RKO (cell line): Measurements from ENCODE around the gene PACSIN2.
"Not testable (repeated sequence)": the region's sequence is repeated elsewhere in the genome, so short reads cannot be mapped to it uniquely, and the experiment has no call there.

ENCODE experiments used
- DNase-seq: peaks from one replicate; pipeline ENCODE4 v3.0.0-alpha.2; 2016; ENCODE audit warnings: low spot score

The PACSIN2 gene

DNA sequence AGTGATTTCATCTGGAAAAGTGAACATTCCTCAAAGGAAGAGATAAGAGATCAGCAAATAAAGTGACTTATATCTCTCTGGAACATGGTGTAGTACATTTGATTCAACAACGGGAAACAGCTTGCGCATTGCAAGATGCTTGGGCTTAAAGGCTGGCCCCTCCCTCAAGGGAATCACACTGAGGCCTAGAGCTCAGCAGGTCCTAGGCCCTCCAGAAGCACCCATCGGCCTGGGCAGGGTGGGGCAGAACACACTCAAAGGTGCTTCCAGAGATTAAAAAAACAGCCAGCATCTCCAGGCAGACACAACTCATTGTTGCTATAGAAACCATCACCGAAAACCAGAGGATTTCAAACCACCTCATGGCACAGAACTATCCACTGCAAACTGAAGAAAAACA, 88.8 kb downstream of the PACSIN2 start:
- no peak for DNase-seq

DNA sequence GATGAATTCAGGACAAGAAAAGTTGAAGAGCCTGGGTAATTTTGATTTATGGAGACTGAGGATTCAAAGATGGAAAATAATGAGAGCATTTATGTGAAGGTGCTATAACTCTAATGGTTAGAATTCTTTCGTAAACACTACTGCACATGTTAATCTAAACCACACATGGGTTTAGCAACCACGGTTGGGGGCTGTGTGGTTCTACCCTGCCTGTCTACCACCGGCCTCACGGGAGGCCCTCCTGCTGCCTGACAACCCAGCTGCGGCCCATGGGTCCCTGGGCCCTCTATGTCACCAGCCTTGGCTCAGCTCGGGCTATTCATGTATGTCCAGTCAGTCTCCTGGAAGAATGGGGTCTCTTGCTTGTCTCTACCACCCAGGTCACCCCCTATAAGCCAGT, 89.4 kb downstream of the PACSIN2 start:
- DNase-seq: no peak

- DNase-seq: not testable (repeated sequence)
Measured at GRCh38 chr22:42925031-42925430, 89.9 kb downstream of the PACSIN2 start.

DNA sequence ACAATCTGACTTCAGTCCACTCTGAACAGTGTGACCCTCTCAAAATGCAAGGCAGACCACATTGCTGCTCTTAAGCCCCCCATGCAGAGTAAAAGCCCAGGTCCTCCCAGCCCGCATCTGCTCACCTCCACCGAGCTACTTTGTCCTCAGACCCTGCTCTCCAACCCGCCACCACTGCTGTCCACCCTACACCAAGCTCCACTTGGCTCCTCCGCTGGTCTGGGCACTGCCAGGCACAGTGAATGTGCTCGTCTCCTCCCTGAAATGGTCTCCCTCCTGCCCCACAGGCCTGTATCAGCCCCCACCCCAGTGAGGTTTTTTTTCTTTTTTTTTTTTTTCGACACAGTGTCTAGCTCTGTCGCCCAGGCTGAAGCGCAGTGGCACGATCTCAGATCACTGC, 90.5 kb downstream of the PACSIN2 start:
- no peak for DNase-seq

DNA sequence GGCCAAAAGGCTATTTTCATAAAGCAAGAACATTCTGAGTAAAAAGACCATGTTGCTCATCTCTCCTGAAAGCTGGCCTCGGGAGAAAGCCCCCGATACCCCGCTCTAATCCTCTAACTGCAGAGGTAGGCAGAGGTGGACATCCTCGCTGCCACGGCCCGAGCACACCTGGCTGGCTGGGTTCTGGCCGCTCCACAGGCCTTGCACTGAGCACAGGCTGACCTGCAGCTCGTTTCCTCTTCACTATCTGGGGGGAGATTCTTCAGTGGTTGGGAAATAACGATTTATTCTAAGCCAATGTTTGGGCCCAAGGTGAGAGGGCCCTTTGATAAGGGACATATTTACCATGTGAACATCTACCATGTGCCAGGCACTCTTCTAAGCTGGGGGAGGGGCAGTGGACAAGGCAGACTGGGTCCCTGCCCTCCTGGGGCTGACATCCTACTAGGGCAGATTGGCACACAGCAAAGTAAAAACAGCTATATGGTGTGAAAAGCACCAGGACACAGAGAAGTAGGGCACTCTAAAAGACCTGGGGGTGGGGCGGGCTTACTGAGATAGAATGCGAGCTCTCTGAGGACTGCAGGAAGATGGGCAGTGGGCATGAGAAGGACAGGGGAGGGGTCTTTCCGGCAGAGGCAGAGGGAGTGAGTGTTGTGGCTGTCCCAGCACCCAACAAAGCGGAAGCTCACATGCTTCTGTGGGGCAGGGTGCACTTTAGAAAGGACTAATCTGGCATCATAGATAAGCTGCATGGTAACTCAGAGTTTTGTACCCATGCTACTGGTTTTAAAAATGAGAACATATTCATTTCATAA, 92.4 kb downstream of the PACSIN2 start:
- no peak for DNase-seq

DNA sequence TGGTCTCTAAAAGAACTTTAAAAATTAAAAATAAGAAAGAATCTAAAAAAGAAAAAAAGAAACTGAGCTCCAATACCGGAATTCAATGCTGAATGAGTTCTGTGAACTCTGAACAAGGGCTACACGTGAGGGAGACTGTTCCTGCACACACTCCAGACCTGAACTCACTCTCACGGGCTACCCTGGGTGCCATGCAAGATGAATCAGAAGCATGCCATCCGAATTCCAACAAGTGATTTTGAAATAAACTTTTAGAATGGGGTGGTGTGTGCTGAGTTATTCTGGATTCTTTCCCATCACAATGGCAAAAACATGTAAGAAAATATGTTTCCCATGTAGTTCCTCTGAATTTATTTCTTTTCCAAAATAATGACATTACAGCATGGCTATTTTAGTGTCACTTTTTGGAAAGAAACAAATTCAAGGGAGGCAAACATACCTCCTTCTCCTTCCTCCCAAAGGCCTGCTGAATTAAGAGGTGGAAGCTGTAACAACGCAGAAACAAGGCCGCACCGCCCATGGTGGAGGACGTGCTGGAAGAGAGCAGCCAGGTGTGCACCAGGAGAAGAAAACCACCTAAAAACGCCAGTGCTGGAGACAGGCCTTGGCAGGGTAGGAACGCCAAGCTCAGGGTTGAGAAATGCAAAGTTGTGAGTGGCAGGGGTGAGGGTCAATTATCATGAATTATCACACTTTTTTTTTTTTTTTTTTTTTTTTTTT, 94.7 kb downstream of the PACSIN2 start:
- no peak for DNase-seq

GRCh38 chr22:42919199-42919598, 95.8 kb downstream of the PACSIN2 start:
- DNase-seq: no peak

- DNase-seq: no peak
Measured at GRCh38 chr22:42918500-42918899, 96.4 kb downstream of the PACSIN2 start.

GRCh38 chr22:42917358-42917757, 97.6 kb downstream of the PACSIN2 start:
- not testable (repeated sequence) for DNase-seq

GRCh38 chr22:42915980-42916765, 98.8 kb downstream of the PACSIN2 start:
- DNase-seq: no peak

DNA sequence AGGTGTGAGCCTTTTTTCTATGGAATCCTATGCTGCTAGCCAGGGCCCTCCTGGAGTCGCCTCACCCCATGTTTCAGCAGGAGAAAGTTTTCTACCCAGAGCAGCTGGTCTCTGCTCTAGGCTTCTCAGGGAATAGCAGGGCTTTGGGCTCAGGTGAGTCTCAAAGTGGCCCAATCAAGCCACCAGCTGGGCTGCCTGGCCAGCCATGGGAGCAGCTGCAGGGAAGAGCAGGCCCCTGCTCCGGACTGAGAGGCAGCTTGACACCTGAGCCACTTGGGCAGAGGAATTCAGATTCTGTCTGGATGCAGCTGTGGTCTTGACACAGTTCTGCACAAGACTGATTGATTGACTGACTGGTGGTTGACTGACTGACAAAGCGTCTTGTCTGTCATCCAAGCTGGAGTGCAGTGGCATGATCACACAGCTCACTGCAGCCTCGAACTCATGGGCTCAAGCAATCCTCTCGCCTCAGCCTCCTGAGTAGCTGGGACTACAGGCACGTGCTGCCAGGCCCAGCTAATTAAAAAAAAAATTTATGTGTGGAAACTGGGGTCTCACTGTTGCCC, 100.4 kb downstream of the PACSIN2 start:
- DNase-seq: no peak

- no peak for DNase-seq
Measured at GRCh38 chr22:42913874-42914510, 101.0 kb downstream of the PACSIN2 start.

DNA sequence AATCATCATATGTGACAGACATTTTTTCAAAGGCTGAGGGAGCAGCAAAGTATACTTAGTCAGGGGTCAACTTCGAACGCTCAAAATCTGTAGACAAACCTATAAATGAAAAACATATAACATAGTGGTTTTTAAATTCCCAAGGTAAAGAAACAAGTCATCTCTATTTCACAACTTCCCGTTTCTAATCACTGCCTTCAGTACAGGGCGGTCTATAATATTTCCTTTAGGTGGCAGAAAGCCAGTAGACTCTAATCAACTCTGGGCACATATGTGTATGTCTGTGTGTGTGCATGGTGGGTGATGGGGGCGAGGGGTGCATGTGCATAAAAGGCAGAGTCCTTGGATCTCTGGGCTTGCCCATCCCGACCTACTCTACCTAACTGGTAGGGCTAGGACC, 102.9 kb downstream of the PACSIN2 start:
- no peak for DNase-seq

DNA sequence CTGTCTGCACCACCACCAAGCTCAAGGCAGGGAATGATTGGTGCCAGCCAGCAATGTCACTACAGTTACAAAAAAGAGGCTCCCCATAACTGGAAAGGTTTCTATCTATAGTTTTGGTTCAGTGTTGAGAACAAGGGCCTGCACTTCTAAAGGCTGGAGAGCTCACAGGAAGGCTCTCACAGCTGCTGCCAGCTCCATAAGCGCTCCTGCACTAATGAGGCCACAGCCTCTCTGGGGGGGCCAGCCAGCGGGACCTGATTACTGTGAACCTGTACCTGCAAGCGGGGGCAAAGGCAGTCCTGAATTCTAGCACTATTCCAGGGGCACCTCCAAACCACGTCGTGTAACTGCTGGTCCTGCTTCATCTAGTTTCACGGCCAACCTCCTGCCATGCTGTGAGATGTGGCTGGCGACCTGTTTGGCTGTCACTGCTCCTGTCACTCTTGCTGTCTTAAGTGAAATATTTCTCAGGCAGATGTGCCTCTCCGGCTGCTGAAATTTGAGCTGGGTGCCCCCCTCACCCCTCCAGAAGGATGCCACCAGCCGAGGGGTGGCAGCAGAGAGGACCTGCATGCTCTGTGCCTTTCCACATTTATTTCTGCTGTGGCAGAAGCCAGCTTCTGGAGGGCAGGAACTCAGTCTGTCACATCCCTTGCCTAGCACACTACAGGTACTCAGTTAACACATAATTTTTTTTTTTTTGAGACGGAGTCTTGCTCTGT, 104.6 kb downstream of the PACSIN2 start:
- DNase-seq: no peak

DNA sequence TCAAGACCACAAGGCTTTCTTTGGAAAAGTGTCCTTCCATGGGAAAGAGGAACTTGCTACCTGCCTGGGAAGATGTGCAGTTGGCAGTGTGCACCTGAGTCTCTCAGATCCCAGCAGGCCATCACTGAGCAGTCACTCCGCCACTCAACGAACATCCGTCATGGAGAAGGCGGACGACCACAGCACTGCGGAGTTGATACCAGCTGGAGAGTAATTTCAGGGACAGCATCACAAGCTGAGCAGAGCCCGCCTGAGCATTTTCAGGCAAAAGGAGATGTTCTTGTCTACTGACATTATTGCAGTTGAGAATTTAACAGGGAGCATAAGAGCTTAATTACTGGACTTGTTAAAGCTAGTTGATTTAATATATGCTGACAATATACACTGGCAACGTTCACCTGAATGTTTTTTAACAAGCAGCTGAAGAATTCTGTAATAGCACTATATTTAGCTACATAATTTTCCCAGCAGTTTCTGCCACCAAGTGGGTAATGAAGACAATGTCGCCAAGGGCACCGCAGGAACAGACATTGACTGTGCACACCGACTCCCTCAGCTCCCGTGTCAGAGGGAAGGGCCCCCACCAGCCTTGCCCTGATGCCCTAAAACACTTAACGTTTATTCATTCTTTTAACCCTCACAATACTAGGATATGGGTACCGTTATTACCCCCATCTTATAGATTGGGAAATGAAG, 105.4 kb downstream of the PACSIN2 start:
- no peak for DNase-seq

GRCh38 chr22:42908374-42908746, 106.6 kb downstream of the PACSIN2 start:
- DNase-seq: no peak

DNA sequence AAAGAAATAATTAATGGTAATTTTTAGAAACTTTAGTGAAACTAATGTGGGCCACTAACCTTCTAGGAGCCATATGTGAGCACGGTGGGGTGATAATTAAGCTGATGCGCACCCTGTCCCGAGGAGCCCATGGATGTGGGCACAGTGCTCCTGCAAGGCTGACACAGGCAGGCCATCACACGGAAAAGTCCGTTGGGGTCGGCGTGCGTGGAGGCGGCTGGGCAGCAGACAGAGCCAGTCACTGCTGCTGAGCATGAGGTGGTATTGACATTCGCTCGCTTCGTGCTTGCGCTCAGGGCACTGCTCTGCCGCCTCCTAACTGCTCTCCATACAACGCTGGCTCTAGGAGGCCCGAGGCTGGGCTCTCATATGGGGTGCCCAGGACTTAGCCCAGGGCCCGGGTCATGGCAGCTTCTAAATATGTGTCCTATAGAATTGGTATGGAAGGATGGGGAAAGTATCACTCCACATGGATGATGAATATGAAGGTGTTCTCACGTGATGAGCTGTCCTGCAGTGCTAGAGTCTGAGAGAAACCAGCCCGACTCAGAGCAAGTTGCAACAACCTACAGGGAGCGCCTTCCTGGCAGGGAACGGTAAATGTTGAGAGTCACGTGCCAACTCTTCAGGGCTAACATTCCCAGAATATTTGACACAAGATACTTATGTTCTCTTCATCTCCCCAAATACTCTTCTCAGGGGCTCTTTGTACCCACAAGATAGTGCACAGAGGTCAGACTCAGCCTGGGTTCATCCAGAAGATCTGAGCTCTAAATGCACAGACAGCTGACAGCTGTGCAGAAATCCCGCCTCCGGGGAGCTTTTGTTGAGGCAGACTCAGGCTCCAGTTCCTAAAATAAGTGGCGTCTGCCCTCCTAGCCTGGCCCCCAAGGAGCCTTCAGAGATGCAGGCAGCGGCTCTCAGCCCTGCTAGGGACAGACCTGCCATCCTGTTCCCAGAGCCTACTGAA, 107.3 kb downstream of the PACSIN2 start:
- no peak for DNase-seq

DNA sequence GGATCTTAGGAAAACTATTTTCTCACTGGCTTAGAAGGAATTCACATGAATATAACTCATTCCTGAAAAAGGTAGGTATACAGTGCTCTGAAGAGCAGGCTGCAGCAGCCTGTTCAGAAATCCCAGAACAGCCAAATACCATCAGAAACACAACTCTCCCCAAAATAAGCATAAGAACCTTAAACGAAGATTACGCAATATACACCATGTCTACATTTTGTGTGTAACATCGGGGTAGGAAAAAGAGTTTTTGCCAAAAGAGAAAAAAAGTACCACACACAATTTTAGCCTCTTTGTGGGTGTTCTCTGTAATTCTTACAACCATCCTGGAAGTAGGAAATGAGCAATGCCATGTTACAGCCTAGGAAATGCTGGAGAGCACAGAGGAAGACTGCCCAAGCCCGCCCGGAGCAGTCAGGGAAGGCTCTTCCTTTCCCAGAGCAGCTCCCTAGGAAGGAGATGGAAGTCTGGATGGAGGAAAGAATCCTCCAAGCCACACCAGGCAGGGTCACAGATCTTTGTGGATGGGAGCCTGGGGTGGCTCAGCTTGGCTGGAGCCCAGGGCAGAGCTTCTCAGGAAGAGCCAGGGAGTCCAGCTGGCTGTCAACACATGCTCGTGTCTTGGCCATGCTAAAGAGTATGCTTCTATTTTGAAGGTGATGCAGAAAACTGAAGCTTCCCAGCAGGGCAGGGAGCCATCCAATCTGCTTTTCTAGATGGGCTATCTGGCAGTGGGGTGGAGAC, 108.2 kb downstream of the PACSIN2 start:
- DNase-seq: no peak

- no peak for DNase-seq
Measured at GRCh38 chr22:42905702-42906183, 109.2 kb downstream of the PACSIN2 start.
